Fibroblast of peridontal ligament (primary cell): ENCODE measurements around the gene PPM1B.
"Not testable (repeated sequence)": the region's sequence is repeated elsewhere in the genome, so short reads cannot be mapped to it uniquely, and the experiment has no call there.

ENCODE experiments used
- DNase-seq: peaks from one replicate; pipeline ENCODE4 v3.0.0-alpha.2; 2010; ENCODE audit errors: extremely low read depth

PPM1B gene

DNA sequence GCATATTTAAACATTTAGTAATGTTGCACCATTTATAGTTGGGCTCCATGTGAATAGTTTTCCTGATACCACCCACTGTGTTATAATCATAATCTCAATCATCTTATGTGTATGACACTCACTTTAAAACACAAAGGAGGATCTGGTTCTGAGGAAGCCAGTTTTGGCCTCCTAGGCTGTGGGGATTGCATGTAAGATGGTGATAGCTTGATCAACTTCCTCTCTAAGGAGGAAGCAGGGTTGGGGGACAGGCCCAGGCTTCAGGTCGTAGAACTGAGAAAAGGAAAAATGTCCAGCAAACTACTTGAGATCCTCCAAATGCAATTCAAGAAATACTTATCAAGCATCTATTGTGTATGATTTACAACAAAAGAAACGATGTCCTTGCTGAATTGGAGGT is 4.9 kb upstream of the PPM1B start:
- DNase-seq, result no peak

GRCh38 chr2:44164617-44165016 is 4.1 kb upstream of the PPM1B start:
- no peak for DNase-seq

DNA sequence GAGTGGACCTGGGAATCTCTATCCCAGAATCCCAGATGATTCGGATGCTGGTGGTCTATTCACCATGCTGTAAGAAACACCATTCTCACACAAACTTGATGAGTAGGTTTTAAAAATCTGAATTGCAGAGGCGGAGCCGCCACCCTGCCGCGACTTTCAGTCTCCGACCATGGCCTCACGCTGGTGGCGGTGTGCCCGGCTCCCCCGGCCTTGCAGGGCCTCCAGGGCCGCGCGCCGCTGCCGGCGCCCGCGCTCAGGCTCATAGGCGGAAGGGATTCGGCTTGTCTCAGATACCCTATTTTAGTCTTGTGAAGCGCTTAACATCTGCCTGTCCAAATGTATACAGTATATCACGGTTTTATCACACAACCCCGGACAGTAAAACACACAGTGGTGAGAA is 2.6 kb upstream of the PPM1B start:
- no peak for DNase-seq

DNA sequence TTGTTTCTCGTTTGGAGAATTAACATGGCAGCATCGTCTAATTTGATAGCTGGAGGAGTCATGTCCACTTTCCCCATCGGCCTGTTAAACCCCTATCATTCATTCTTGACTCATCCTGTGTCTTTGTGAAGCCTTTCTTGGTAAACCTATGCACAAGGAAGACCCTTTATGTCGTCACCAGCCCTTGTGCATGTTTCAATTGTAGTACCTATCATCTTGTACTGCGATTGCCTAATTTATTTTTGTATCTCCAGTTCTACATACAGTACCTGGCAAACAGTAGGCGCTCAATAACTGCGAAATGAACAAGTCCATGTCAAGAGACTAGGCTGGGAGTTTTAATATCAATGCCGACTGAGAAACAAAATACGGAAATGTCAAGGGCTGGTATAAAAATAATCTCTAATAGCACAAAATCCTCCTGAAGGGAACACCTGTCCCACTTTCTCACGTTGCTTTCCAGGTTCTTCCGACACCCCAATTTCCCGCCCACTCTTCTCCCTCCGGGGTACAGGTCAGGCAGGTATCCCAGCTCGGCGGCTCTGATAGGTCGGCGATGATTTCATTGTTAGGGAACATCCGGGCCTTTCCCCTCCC is 1.3 kb upstream of the PPM1B start:
- no peak for DNase-seq

DNA sequence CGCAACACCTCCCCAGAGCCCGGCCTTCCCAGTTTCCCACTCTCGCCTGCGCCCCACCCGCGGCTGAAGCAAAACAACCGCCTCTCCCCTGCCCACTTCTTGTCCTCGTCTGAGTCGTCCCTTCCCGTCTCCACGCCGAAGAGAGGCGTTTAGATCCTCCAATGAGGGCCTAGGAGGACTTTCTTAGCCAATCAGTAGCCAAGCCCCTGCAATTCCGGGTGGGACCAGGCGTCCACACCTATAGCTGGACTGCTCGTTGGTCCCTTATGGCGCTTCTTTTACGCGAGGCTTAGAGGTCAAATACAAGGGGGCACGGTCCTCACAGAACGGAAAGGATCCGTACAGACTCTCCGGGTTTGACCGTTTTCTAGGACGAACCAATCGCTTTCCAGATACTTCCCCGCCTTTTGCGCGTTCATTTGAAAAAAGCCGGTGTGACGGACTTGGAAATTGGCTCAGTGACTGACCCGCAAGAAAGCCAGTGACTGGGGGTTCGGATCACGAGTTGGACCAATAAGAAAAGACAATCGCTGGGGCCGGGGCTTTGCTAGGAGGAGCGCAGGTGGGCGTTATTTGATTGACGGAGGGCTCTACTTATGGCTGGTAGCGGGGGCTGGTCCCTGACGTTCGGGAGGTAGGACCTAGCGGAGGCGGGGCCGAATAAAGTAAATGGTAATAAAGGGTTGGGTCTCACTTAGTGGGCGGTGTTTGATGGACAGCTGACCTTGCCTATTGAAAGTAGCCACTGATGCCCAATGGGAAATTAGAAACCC is 581 bp upstream of the PPM1B start:
- DNase-seq, result peak; percentile 100

DNA sequence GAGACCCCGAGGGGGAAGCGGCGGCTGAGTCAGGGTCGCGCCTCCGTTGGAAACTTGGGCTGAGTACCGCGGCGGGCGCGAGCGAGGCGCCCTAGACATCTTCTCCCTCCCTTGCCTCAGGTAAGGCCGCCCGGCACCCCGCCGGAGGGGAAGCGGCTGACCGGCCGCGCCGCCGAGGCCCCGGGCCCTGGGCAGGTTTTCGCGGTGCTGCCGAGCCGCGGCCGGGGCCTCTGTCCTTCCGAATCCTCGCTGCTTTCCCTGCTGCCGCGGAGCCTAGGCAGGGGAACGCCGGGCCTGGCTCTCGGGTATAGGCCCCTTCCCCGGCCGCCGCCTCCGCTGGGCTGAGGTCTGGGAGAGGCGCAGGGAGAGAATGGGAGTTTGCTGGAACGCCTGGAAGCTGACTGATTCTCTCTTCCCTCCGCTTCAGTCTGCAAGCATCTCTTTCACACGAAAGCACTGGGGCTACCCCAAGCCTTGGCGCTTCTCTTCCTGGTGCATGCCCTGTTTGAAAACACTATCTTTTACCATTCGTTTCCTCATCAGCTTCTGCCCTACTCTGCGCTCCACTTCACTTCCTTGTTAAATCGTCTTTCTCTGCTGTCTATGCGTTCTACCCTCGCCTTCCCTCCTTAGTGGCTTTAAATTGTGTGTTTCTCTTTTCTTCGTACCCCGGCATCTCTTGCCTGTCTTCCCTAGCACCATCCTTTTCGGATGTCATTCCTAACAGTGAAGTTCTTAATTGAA is 652 bp downstream of the PPM1B start:
- DNase-seq, result peak; percentile 42

DNA sequence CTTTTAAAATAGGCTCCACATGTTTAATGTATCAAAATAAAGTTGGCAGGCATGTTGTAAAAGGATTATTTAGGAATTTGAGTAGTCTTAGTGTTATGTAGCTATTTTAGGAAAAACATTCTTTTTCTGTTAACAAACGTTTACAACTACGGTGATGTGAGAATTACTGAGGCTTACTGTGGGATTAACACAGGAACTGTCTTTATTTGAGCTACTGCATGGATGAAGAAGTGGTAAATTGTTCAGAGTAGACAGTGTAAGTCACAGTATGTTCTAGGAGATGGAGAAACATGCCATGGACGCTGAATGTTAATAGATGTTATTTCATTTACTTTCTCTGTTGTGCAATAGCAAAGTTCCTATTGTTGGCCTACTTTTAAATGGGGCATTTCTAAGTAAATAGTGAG is 1.6 kb downstream of the PPM1B start:
- DNase-seq, result peak; percentile 54

GRCh38 chr2:44171018-44171417 is 2.3 kb downstream of the PPM1B start:
- peak; percentile 55 for DNase-seq

DNA sequence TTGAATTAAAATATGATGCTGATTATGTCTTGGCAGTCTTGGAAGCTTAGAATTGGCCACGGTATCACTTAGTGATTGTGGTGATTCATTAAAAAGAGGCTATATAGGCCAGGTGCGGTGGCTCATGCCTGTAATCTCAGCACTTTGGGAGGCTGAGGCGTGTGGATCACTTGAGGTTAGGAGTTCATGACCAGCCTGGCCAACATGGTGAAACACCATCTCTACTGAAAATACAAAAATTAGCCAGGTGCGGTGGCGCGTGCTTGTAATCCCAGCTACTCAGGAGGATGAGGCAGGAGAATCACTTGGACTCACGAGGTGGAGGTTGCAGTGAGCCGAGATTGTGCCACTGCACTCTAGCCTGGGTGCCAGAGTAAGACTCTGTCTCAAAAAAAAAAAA is 2.8 kb downstream of the PPM1B start:
- not testable (repeated sequence) for DNase-seq

- no peak for DNase-seq
These were observed 3.9 kb downstream of the PPM1B start for GRCh38 chr2:44172576-44172975.

GRCh38 chr2:44178950-44179349 is 10.3 kb downstream of the PPM1B start:
- no peak for DNase-seq

- no peak for DNase-seq
These were observed 13.0 kb downstream of the PPM1B start for GRCh38 chr2:44181648-44182047.

GRCh38 chr2:44184106-44184505 is 15.4 kb downstream of the PPM1B start:
- no peak for DNase-seq

GRCh38 chr2:44186810-44187209 is 18.1 kb downstream of the PPM1B start:
- DNase-seq, result peak; percentile 22

GRCh38 chr2:44187251-44187650 is 18.6 kb downstream of the PPM1B start:
- no peak for DNase-seq

DNA sequence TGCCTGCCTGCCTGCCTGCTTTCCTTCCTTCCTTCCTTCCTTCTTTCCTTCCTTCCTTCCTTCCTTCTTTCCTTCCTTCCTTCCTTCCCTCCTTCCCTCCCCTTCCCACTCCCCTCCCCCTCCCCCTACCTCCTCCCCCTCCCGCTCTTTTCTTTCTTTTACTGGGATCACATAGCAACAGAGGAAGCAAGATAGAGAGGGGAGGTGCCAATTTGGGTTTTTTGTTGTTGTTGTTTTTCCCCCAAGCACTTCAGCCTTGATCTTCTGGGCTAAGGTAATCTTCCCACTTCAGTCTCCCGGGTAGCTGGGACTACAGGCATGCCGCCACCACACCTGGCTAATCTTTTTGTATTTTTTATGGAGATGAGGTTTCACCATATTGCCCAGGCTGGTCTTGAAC is 20.0 kb downstream of the PPM1B start:
- DNase-seq, result no peak

DNA sequence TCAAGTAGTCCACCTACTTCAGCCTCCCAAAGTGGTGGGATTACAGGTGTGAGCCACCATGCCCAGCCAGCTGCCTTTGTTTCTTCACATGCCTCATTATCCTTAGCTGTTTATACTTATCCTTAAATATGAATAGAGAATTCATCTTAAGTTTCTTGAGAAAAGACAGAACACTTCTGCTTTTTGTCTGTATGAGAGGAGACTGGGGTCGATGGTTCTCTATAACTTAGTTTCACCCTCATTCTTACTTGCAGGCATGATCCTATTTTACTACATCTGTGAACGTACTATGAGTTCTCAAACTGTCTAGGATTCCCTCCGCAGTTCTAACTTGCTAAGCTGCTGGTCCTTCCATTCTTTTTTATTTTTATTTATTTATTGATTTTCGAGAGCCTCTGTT is 20.4 kb downstream of the PPM1B start:
- no peak for DNase-seq

DNA sequence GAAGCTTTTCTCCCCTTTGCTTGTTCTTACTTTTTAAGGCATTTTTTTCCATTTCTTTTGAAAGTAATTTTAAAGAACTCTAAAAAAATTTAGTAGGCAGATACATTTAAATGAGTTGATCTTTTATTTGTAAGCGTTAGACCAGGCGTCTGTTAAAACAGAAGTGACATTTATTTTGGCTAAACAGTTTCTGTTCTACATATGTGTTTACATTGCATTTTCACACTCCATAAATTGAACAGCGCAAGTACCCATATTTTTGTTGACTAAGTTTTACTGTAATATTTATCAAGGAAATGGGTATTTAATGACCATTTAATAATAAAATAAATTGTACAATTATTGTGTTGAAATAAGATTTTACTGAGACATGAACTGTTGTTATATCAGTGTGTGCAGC is 21.9 kb downstream of the PPM1B start:
- DNase-seq, result no peak

DNA sequence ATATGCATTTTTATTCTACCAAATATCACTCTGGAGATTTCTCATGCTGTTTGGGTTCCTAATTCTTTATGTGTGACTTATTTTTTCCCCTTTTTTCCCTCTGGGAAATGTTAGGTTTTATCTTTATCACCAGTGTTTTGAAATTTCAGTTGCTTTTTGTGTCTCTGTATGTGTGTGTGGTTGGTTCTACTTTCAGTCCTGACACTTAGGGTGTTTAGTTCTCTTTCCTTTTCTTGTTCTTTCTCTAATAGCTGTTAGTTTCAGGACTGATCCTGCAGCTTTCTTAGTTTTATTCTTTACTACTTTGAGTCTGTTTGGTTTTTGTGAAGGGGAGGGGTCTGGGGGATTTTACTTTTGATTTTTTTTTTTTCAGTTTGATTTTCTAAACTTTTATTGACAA is 23.1 kb downstream of the PPM1B start:
- no peak for DNase-seq

- DNase-seq, result no peak
These were observed 24.0 kb downstream of the PPM1B start for GRCh38 chr2:44192646-44193045.

DNA sequence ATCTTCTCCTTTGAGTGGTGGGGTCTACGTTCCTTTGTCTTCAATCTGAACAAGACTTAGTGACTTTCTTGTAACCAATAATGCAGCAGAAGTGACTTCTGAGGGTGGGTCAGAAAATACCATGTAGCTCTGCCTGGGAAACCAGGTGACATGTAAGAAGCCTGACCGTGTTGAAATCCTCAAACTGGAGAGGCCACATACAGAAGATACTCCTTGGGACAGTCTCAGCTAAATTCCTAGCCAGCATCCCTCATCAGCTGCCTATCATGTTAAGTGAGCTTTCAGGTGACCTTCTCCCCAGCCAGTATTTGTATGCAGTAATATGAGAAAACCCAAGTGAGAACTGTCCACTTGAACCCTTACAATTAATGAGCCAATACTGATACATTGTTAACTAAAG is 27.0 kb downstream of the PPM1B start:
- no peak for DNase-seq

DNA sequence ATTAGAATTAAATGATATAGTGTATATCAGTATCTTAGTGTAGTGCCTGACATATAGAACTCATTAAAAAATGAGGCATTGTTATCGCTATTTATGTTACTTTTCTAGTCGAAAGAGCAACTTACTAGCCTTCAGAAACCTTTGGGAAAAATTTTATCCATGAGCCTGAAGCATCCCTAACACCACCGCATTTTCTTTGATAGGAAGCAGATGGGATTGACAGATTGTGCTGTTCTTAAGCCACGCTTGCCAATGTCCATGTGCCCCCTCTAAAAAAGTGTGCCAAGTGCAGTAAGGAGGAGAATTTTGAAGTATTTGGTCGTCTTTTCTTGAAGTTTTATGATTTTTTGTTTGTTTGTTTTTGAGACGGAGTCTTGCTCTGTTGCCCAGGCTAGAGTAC is 29.1 kb downstream of the PPM1B start:
- DNase-seq, result no peak

DNA sequence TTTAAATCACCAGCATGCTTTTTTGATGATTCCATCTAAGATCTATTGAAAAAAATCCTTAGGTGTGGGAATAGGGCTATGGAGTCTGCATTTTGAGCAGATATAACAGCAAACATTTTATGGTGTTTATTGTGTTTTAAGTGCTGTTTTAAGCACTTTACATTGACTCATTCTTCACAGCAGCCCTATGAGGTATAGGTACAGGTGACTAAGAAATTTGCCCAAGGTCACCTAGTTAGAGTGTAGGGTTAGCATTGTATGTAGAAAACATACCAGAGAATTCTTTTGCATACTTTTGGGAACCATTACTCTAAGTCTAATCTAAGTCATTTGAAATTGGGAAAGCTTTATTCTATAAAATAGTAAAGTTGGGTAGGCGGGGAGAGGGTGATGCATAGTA is 31.3 kb downstream of the PPM1B start:
- no peak for DNase-seq
